MCF 10A (cell line): Measurements from ENCODE around the gene PTGIS. TPM values are rescaled to one million over a fixed set of nuclear protein-coding genes. Genes with fewer than 3 reads are reported as not detected.

Source experiments
- BruUV-seq: library from RNA; stranded (reverse); fragments of 400-500 nt; replicated peaks from 2 replicates; lab custom pipeline; 2021; lab: Mats Ljungman, UMichigan
- CTCF ChIA-PET: fragments of 300-600 bp; sonication (Branson Sonifier 250); formaldehyde crosslinking; extraction: SDS; loops from one replicate; lab custom pipeline; 2021; ENCODE audit warnings: antibody characterized with exemption, inconsistent platforms; lab: Yijun Ruan, JAX
- POLR2A ChIA-PET: fragments of 300-600, 350-650 bp; sonication (Branson Sonifier 250); formaldehyde crosslinking; extraction: SDS; loops from one replicate; lab custom pipeline; 2020; ENCODE audit warnings: antibody characterized with exemption, inconsistent platforms; lab: Yijun Ruan, JAX
- DNase-seq: peaks from one replicate; pipeline ENCODE4 v3.0.0-alpha.2; 2018; ENCODE audit not compliant: unreplicated experiment
- H3K27ac Mint-ChIP-seq: one replicate; pipeline ENCODE4 v1.8.0; 2022; ENCODE audit warnings: mild to moderate bottlenecking, low read depth, mixed read lengths; ENCODE audit not compliant: unreplicated experiment
- H3K27me3 Mint-ChIP-seq: one replicate; pipeline ENCODE4 v1.8.0; 2022; ENCODE audit warnings: mixed read lengths; ENCODE audit not compliant: insufficient read depth, unreplicated experiment
- H3K36me3 Mint-ChIP-seq: one replicate; pipeline ENCODE4 v1.8.0; 2022; ENCODE audit warnings: mild to moderate bottlenecking, moderate library complexity, mixed read lengths; ENCODE audit not compliant: insufficient read depth, unreplicated experiment
- H3K4me1 Mint-ChIP-seq: one replicate; pipeline ENCODE4 v1.8.0; 2022; ENCODE audit warnings: mixed read lengths; ENCODE audit not compliant: insufficient read depth, unreplicated experiment
- H3K4me3 Mint-ChIP-seq: one replicate; pipeline ENCODE4 v1.8.0; 2022; ENCODE audit warnings: mild to moderate bottlenecking, moderate library complexity, mixed read lengths; ENCODE audit not compliant: unreplicated experiment
- H3K9me3 Mint-ChIP-seq: one replicate; pipeline ENCODE4 v1.8.0; 2022; ENCODE audit warnings: mixed read lengths; ENCODE audit not compliant: unreplicated experiment
- intact Hi-C: fragments of 100-400 bp; cut with micrococcal nuclease; formaldehyde crosslinking; loops from 2 replicates; pipeline ENCODE4 v1.14.1; 2022
- total RNA-seq: library from RNA; stranded (reverse); gene quantifications from 2 replicates; pipeline ENCODE4 v1.2.3, GENCODE V29; 2022
- TF ChIP-seq, protein P1 (sequence below): fragments of 200-600 bp; IDR thresholded peaks from one replicate; pipeline ENCODE4 v1.8.0; 2022; ENCODE audit warnings: antibody characterized with exemption, mild to moderate bottlenecking; ENCODE audit not compliant: unreplicated experiment

The PTGIS gene
- total RNA-seq, 1 experiment from 2014 or later: not detected

- no TSS peak for BruUV-seq
- Mint-ChIP-seq H3K4me3 (no peak overlapping the region), H3K36me3 (no peaks in the 10 kb centered on the region), H3K27me3 (peaks cover 20% of the 10 kb centered on the region), H3K27ac (no peak overlapping the region), H3K9me3 (no peaks in the 10 kb centered on the region), H3K4me1 (peaks cover 14% of the 10 kb centered on the region)
- no peak for DNase-seq
- ChIA-PET POLR2A (interaction anchor here (0.7 kb wide), 1 partner anchor 360 kb away, joined by 3 read pairs; no protein-coding TSS in a partner anchor), CTCF (interaction anchor here (0.7 to 1.7 kb wide), 4 partner anchors 38 to 280 kb away, joined by 3 to 4 read pairs (median 4); no protein-coding TSS in a partner anchor)
- intact Hi-C loops: no loop called here
- TF ChIP-seq, protein P1, sequence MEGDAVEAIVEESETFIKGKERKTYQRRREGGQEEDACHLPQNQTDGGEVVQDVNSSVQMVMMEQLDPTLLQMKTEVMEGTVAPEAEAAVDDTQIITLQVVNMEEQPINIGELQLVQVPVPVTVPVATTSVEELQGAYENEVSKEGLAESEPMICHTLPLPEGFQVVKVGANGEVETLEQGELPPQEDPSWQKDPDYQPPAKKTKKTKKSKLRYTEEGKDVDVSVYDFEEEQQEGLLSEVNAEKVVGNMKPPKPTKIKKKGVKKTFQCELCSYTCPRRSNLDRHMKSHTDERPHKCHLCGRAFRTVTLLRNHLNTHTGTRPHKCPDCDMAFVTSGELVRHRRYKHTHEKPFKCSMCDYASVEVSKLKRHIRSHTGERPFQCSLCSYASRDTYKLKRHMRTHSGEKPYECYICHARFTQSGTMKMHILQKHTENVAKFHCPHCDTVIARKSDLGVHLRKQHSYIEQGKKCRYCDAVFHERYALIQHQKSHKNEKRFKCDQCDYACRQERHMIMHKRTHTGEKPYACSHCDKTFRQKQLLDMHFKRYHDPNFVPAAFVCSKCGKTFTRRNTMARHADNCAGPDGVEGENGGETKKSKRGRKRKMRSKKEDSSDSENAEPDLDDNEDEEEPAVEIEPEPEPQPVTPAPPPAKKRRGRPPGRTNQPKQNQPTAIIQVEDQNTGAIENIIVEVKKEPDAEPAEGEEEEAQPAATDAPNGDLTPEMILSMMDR: no peak
These were observed 4.6 kb downstream of the PTGIS start for GRCh38 chr20:49563015-49563980.

- intact Hi-C loops: no loop called here
- no peaks in the 10 kb centered on the region for H3K36me3 Mint-ChIP-seq
- CTCF ChIA-PET: interaction anchor here (1.5 to 1.7 kb wide), 3 partner anchors 21 to 48 kb away, joined by 4 to 5 read pairs (median 4); no protein-coding TSS in a partner anchor
- no peak overlapping the region for H3K27ac Mint-ChIP-seq
- TF ChIP-seq, protein P1: no peak
- peaks cover 14% of the 10 kb centered on the region for H3K4me1 Mint-ChIP-seq
- BruUV-seq: no TSS peak
- peaks cover 28% of the 10 kb centered on the region for H3K27me3 Mint-ChIP-seq
- POLR2A ChIA-PET: interaction anchor here (0.6 to 1.2 kb wide), 2 partner anchors 13 to 210 kb away, joined by 3 read pairs; no protein-coding TSS in a partner anchor
- H3K4me3 Mint-ChIP-seq: no peak overlapping the region
- peak; percentile 92 for DNase-seq
- H3K9me3 Mint-ChIP-seq: no peaks in the 10 kb centered on the region
These were observed 5.5 kb downstream of the PTGIS start for GRCh38 chr20:49562311-49563014.

- ChIA-PET POLR2A (interaction anchor here (0.6 to 1.2 kb wide), 3 partner anchors 13 to 297 kb away, joined by 3 read pairs; no protein-coding TSS in a partner anchor), CTCF (interaction anchor here (1.5 to 1.7 kb wide), 3 partner anchors 20 to 48 kb away, joined by 4 to 5 read pairs (median 4); no protein-coding TSS in a partner anchor)
- BruUV-seq: no TSS peak
- Mint-ChIP-seq H3K27me3 (peaks cover 30% of the 10 kb centered on the region), H3K4me1 (peaks cover 14% of the 10 kb centered on the region), H3K4me3 (no peak overlapping the region), H3K9me3 (no peaks in the 10 kb centered on the region), H3K36me3 (no peaks in the 10 kb centered on the region), H3K27ac (no peak overlapping the region)
- no peak for DNase-seq
- intact Hi-C loops: no loop called here
- TF ChIP-seq, protein P1: no peak
These were observed 6.1 kb downstream of the PTGIS start for GRCh38 chr20:49561806-49562205.
